Middle frontal gyrus (tissue), 1 donor: Measurements from ENCODE around the gene ZNF774.
"Not testable (repeated sequence)": the region's sequence is repeated elsewhere in the genome, so short reads cannot be mapped to it uniquely, and the experiment has no call there.

ENCODE experiments used
- DNase-seq: peaks from one replicate; pipeline ENCODE4 v3.0.0-alpha.2; 2015; ENCODE audit warnings: low spot score; ENCODE audit errors: extremely low spot score

Gene ZNF774

GRCh38 chr15:90345857-90346256 is 6.2 kb upstream of the ZNF774 start:
- no peak for DNase-seq

- not testable (repeated sequence) for DNase-seq
Measured at GRCh38 chr15:90347431-90348065, 4.5 kb upstream of the ZNF774 start.

GRCh38 chr15:90348456-90348855 is 3.6 kb upstream of the ZNF774 start:
- DNase-seq: no peak

GRCh38 chr15:90349072-90349471 is 3.0 kb upstream of the ZNF774 start:
- DNase-seq: no peak

GRCh38 chr15:90349821-90350220 is 2.3 kb upstream of the ZNF774 start:
- DNase-seq: no peak

GRCh38 chr15:90351479-90352106 is 491 bp upstream of the ZNF774 start:
- no peak for DNase-seq

GRCh38 chr15:90354986-90355385 is 2.9 kb downstream of the ZNF774 start:
- DNase-seq: no peak

GRCh38 chr15:90358124-90359033 is 6.3 kb downstream of the ZNF774 start:
- no peak for DNase-seq

- DNase-seq: no peak
Measured at GRCh38 chr15:90360746-90361145, 8.7 kb downstream of the ZNF774 start.

GRCh38 chr15:90362936-90363212 is 10.8 kb downstream of the ZNF774 start:
- DNase-seq: no peak

GRCh38 chr15:90364251-90364650 is 12.2 kb downstream of the ZNF774 start:
- DNase-seq: no peak

GRCh38 chr15:90365414-90366055 is 13.5 kb downstream of the ZNF774 start:
- DNase-seq: no peak

- DNase-seq: no peak
Measured at GRCh38 chr15:90367576-90367975, 15.5 kb downstream of the ZNF774 start.

- no peak for DNase-seq
Measured at GRCh38 chr15:90375071-90375470, 23.0 kb downstream of the ZNF774 start.

GRCh38 chr15:90376789-90377188 is 24.7 kb downstream of the ZNF774 start:
- no peak for DNase-seq

- no peak for DNase-seq
Measured at GRCh38 chr15:90379263-90379662, 27.2 kb downstream of the ZNF774 start.

GRCh38 chr15:90381515-90381914 is 29.4 kb downstream of the ZNF774 start:
- no peak for DNase-seq

- DNase-seq: no peak
Measured at GRCh38 chr15:90382320-90382719, 30.2 kb downstream of the ZNF774 start.

- no peak for DNase-seq
Measured at GRCh38 chr15:90386221-90386620, 34.1 kb downstream of the ZNF774 start.

- DNase-seq: peak; percentile 82
Measured at GRCh38 chr15:90387534-90388461, 35.7 kb downstream of the ZNF774 start, which contains the start of gene IQGAP1. IQGAP1 (plus strand) TSS chr15:90388242; CDS start chr15:90388342, 100 bp downstream.
